Measurements from ENCODE around the gene AP5S1. TPM values are rescaled to one million over a fixed set of nuclear protein-coding genes. Genes with fewer than 3 reads are reported as not detected.

Gene AP5S1
- total and polyA plus RNA-seq, 2 of the 4 experiments (the other 2 are of a cell fraction) = 10.1 to 11.7 TPM

DNA sequence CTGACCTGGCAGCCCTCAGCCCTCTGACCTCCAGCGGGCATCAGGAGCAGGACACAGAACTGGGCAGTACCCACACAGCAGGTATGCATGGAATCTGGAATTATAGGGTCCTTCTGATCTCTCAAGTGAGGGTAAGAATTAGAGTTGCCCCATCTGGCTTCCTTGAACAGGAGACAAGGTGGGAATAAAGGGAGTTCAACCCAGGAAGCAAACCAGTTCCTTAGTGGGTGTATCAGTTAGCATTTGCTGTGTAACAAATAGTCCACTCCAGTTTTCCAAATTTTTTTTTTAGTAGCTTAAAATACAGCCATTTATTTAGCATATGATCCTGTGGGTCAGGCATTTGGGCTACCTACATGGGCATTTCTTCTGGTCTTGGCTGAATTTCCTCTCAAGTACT, 42.0 kb downstream of the AP5S1 start:
- H3K36me3 ChIP-seq (ENCODE audit: control insufficient read depth, insufficient read depth, low read length) = peaks cover 81% of the 10 kb centered on the region
- dilution Hi-C loops (cut with HindIII; ENCODE audit: low sequenced_read_pairs, unreplicated experiment) = no loop called here
- no CpG with 5 or more reads among the region's 1 CpG for WGBS, 2 experiments (ENCODE audit: extremely low coverage in 2 of 2, insufficient read length in 1 of 2)

More for the DNA sequence above, 42.0 kb downstream of the AP5S1 start:
- TF ChIP-seq RCOR1 (IDR thresholded peaks at IDR 0.05; ENCODE audit: insufficient replicate concordance, low read length) (no peak), MAFK (IDR thresholded peaks at IDR 0.05; ENCODE audit: low read depth, low read length) (no peak), RAD21 (IDR thresholded peaks at IDR 0.05; ENCODE audit: low read length) (no peak), SMC3 (IDR thresholded peaks at IDR 0.05; ENCODE audit: low read depth, low read length) (no peak), FOS (IDR thresholded peaks at IDR 0.05; ENCODE audit: low read depth, low read length) (no peak), BHLHE40 (IDR thresholded peaks at IDR 0.05; ENCODE audit: low read depth, low read length) (no peak), NFE2L2 (IDR thresholded peaks at IDR 0.05; ENCODE audit: low read depth, low read length) (no peak), CEBPB (IDR thresholded peaks at IDR 0.05; ENCODE audit: low read depth, low read length) (no peak), MXI1 (IDR thresholded peaks at IDR 0.05; ENCODE audit: borderline replicate concordance, low read depth, low read length) (no peak), MAZ (IDR thresholded peaks at IDR 0.05; ENCODE audit: borderline replicate concordance, low read depth, low read length) (no peak), POLR2A (IDR thresholded peaks at IDR 0.05; ENCODE audit: low read depth, low read length) (no peak), CHD1 (IDR thresholded peaks at IDR 0.05; ENCODE audit: low read depth, low read length) (no peak), RFX5 (IDR thresholded peaks at IDR 0.05; ENCODE audit: low read depth, low read length) (no peak)
- TF ChIP-seq, protein P1, sequence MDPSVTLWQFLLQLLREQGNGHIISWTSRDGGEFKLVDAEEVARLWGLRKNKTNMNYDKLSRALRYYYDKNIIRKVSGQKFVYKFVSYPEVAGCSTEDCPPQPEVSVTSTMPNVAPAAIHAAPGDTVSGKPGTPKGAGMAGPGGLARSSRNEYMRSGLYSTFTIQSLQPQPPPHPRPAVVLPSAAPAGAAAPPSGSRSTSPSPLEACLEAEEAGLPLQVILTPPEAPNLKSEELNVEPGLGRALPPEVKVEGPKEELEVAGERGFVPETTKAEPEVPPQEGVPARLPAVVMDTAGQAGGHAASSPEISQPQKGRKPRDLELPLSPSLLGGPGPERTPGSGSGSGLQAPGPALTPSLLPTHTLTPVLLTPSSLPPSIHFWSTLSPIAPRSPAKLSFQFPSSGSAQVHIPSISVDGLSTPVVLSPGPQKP (IDR thresholded peaks at IDR 0.05; ENCODE audit: borderline replicate concordance, low read depth, low read length) = no peak
- TF ChIP-seq, protein P2, sequence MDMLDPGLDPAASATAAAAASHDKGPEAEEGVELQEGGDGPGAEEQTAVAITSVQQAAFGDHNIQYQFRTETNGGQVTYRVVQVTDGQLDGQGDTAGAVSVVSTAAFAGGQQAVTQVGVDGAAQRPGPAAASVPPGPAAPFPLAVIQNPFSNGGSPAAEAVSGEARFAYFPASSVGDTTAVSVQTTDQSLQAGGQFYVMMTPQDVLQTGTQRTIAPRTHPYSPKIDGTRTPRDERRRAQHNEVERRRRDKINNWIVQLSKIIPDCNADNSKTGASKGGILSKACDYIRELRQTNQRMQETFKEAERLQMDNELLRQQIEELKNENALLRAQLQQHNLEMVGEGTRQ (IDR thresholded peaks at IDR 0.05; ENCODE audit: low read depth, low read length) = no peak
- TF ChIP-seq, protein P3, sequence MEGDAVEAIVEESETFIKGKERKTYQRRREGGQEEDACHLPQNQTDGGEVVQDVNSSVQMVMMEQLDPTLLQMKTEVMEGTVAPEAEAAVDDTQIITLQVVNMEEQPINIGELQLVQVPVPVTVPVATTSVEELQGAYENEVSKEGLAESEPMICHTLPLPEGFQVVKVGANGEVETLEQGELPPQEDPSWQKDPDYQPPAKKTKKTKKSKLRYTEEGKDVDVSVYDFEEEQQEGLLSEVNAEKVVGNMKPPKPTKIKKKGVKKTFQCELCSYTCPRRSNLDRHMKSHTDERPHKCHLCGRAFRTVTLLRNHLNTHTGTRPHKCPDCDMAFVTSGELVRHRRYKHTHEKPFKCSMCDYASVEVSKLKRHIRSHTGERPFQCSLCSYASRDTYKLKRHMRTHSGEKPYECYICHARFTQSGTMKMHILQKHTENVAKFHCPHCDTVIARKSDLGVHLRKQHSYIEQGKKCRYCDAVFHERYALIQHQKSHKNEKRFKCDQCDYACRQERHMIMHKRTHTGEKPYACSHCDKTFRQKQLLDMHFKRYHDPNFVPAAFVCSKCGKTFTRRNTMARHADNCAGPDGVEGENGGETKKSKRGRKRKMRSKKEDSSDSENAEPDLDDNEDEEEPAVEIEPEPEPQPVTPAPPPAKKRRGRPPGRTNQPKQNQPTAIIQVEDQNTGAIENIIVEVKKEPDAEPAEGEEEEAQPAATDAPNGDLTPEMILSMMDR (conservative IDR thresholded peaks at IDR 0.05; ENCODE audit: low read depth, low read length) = no peak
- no peak overlapping the region for H2BK5ac ChIP-seq (ENCODE audit: low read depth, low read length, poor library complexity, severe bottlenecking)
- no peak overlapping the region for H3K4ac ChIP-seq (ENCODE audit: low read depth, low read length)
- no peak overlapping the region for H2AK5ac ChIP-seq (ENCODE audit: low read depth, low read length)
- H3K23ac ChIP-seq (ENCODE audit: low read depth, low read length) = no peak overlapping the region
- no peak overlapping the region for H4K5ac ChIP-seq (ENCODE audit: low read depth, low read length)
- no peak overlapping the region for H2AFZ ChIP-seq (replicated peaks; ENCODE audit: low read length, poor library complexity)
- no peak overlapping the region for H3K14ac ChIP-seq (replicated peaks; ENCODE audit: low read depth, low read length)
- BruUV-seq (replicated peaks) = no TSS peak
- no peak overlapping the region for H2BK15ac ChIP-seq (ENCODE audit: low read depth, low read length)
- H3K9me3 ChIP-seq (ENCODE audit: control insufficient read depth, insufficient read depth, low read length) = peaks cover 5% of the 10 kb centered on the region
- H3K27ac ChIP-seq (ENCODE audit: insufficient read depth, low read length) = no peak overlapping the region
- intact Hi-C loops (cut with micrococcal nuclease) (no loop called here), in situ Hi-C loops (cut with MboI; ENCODE audit: low sequenced_read_pairs) (no loop called here)
- peaks cover 23 to 36% of the 10 kb centered on the region in 2 experiments for H3K79me1 ChIP-seq (ENCODE audit: low read depth in 1 of 2, low read length in 2 of 2)
- H3K9me1 ChIP-seq (ENCODE audit: insufficient read depth, low read length) = no peaks in the 10 kb centered on the region
- H3K4me3 ChIP-seq (ENCODE audit: insufficient read depth, low read depth, low read length) = no peak overlapping the region
- no peak overlapping the region for H3K4me2 ChIP-seq (ENCODE audit: low read depth, low read length)
- no peak overlapping the region for H4K8ac ChIP-seq (ENCODE audit: low read depth in 2 of 2, low read length in 2 of 2)
- H3K27me3 ChIP-seq (ENCODE audit: control insufficient read depth, insufficient read depth, low read length) = no peaks in the 10 kb centered on the region
- H3K56ac ChIP-seq (ENCODE audit: extremely low read depth, insufficient read depth, low read length) = no peak overlapping the region
- CTCF ChIA-PET = no interaction called here
- no peak overlapping the region for H4K91ac ChIP-seq (ENCODE audit: insufficient read depth, low read depth, low read length)
- H3K4me1 ChIP-seq (ENCODE audit: control insufficient read depth, insufficient read depth, low read length) = no peaks in the 10 kb centered on the region
- H2BK120ac ChIP-seq (ENCODE audit: low read depth, low read length) = no peak overlapping the region
- no peak overlapping the region for H3K9ac ChIP-seq (ENCODE audit: low read depth, low read length)
- POLR2A ChIA-PET (ENCODE audit: unreplicated experiment) = no interaction called here
- H2BK20ac ChIP-seq (ENCODE audit: low read depth, low read length) = no peak overlapping the region
- no peak for DNase-seq
- H4K20me1 ChIP-seq (ENCODE audit: insufficient read depth, low read length) = peaks cover 27% of the 10 kb centered on the region; the same call in 1 of the 2 replicates
- ATAC-seq (ENCODE audit: low read depth) = no peak
- H3K18ac ChIP-seq (ENCODE audit: low read depth, low read length) = no peak overlapping the region
- no peak overlapping the region for H2AK9ac ChIP-seq (replicated peaks; ENCODE audit: low read depth, low read length, poor library complexity)

Data from IMR-90 (cell line).